Prostate gland (tissue), 2 donors: ENCODE measurements around the gene FAM114A1. TPM values are rescaled to one million over a fixed set of nuclear protein-coding genes. Genes with fewer than 3 reads are reported as not detected.
"Not testable (repeated sequence)": the region's sequence is repeated elsewhere in the genome, so short reads cannot be mapped to it uniquely, and the experiment has no call there.

Experiments used
- DNase-seq: peaks from one replicate; pipeline ENCODE4 v3.0.0-alpha.2; 2019; ENCODE audit warnings: low spot score
- H3K27ac ChIP-seq, 2 donors: fragments of 200-600 bp; sonication (generic); 2 replicates each; pipeline ENCODE4 v1.5.1; 2017 to 2019
- H3K27me3 ChIP-seq: fragments of 200-600 bp; sonication (generic); replicated peaks from 2 replicates; pipeline ENCODE4 v1.5.1; 2019; ENCODE audit not compliant: insufficient read depth
- H3K36me3 ChIP-seq, 2 donors: fragments of 200-600 bp; sonication (generic); 1 replicate in 1 of 2; 2 replicates in 1 of 2; pipeline versions ENCODE4 v1.5.1 to v1.8.1; 2017 to 2019
- H3K4me1 ChIP-seq: fragments of 200-600 bp; sonication (generic); replicated peaks from 2 replicates; pipeline ENCODE4 v1.5.1; 2019
- H3K4me3 ChIP-seq, 2 donors: fragments of 200-600 bp; sonication (generic); 2 replicates each; pipeline ENCODE4 v1.5.1; 2017 to 2019
- H3K9me3 ChIP-seq: fragments of 200-600 bp; sonication (generic); 2 replicates; pipeline ENCODE4 v1.5.1; 2017
- POLR2A ChIP-seq: fragments of 450-650 bp; IDR thresholded peaks from one replicate; pipeline ENCODE4 v1.6.1; 2016; ENCODE audit warnings: antibody characterized with exemption, mild to moderate bottlenecking
- POLR2AphosphoS5 ChIP-seq: sonication (generic); formaldehyde crosslinking; IDR thresholded peaks from one replicate; pipeline ENCODE4 v1.6.1; 2017; ENCODE audit warnings: antibody characterized with exemption
- whole genome bisulfite sequencing: methylation state at CpG from one replicate; pipeline ENCODE4 v1.1.5; 2018; 5-methylcytosine and 5-hydroxymethylcytosine counted together
- intact Hi-C: fragments of 100-400 bp; cut with DNase I; formaldehyde crosslinking; loops from one replicate; pipeline ENCODE4 v1.14.2; 2022
- total RNA-seq, 2 donors: library from RNA; depleted of rRNA; stranded (reverse); fragments of >200 nt; gene quantifications; one replicate each; pipeline ENCODE4 v1.1.0, GENCODE V29; 2016
- TF ChIP-seq, protein P1 (sequence below), 4 experiments: fragments of 200-600 bp in 2 of 4; fragments of 450-650 bp in 2 of 4; sonication (generic) in 2 of 4; IDR thresholded peaks; 1 replicate in 3 of 4; 2 replicates in 1 of 4; pipeline ENCODE4 v1.5.1; 2016 to 2019; ENCODE audit warnings: antibody characterized with exemption in 4 of 4, mild to moderate bottlenecking in 2 of 4, moderate library complexity in 2 of 4

Gene FAM114A1
- total RNA-seq, 2 donors from 2014 or later = 117 to 118 TPM

DNA sequence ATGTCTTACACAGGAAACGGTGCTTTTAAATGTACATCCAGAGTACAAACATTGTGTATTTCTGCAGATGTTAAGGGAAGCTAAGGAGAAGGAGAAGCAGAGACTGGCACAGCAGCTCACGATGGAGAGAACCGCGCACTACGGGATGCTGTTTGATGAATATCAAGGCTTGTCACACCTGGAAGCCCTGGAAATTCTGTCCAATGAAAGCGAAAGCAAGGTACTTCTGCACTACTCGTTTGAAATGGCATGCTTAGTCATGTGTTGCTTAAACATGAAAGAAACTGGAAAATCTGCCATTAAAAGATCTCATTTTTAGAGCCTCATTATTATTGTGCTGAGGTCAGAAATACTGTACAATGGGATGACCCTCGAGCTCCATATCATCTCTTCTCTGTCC lies 47.2 kb downstream of the FAM114A1 start:
- Histone ChIP-seq H3K36me3 (no peaks in the 10 kb centered on the region), H3K9me3 (no peaks in the 10 kb centered on the region), H3K4me3 (no peak overlapping the region), H3K27me3 (no peaks in the 10 kb centered on the region), H3K4me1 (no peaks in the 10 kb centered on the region), H3K27ac (no peak overlapping the region)
- intact Hi-C loops = no loop called here
- TF ChIP-seq, protein P1, sequence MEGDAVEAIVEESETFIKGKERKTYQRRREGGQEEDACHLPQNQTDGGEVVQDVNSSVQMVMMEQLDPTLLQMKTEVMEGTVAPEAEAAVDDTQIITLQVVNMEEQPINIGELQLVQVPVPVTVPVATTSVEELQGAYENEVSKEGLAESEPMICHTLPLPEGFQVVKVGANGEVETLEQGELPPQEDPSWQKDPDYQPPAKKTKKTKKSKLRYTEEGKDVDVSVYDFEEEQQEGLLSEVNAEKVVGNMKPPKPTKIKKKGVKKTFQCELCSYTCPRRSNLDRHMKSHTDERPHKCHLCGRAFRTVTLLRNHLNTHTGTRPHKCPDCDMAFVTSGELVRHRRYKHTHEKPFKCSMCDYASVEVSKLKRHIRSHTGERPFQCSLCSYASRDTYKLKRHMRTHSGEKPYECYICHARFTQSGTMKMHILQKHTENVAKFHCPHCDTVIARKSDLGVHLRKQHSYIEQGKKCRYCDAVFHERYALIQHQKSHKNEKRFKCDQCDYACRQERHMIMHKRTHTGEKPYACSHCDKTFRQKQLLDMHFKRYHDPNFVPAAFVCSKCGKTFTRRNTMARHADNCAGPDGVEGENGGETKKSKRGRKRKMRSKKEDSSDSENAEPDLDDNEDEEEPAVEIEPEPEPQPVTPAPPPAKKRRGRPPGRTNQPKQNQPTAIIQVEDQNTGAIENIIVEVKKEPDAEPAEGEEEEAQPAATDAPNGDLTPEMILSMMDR (IDR thresholded peaks at IDR 0.05) = no peak
- TF ChIP-seq POLR2AphosphoS5 (no peak), POLR2A (no peak)
- 56% methylated on average over 8 of the region's 8 CpGs for WGBS
- DNase-seq = no peak

- H3K4me1 ChIP-seq, H3K27me3 ChIP-seq, H3K9me3 ChIP-seq, DNase-seq, H3K4me3 ChIP-seq, H3K36me3 ChIP-seq, H3K27ac ChIP-seq, intact Hi-C loops: not testable (repeated sequence)
- WGBS = 97% methylated on average over 5 of the region's 5 CpGs
Observed at GRCh38 chr4:38916267-38916666, 48.7 kb downstream of the FAM114A1 start.

- Histone ChIP-seq H3K4me1 (no peaks in the 10 kb centered on the region), H3K27ac (no peak overlapping the region), H3K27me3 (no peaks in the 10 kb centered on the region), H3K9me3 (no peaks in the 10 kb centered on the region), H3K36me3 (no peaks in the 10 kb centered on the region), H3K4me3 (no peak overlapping the region)
- TF ChIP-seq POLR2AphosphoS5 (no peak), POLR2A (no peak)
- TF ChIP-seq, protein P1 (IDR thresholded peaks at IDR 0.05) = no peak
- WGBS = 83% methylated on average over 8 of the region's 8 CpGs
- DNase-seq = no peak
- intact Hi-C loops = no loop called here
Observed at GRCh38 chr4:38917481-38918025, 49.9 kb downstream of the FAM114A1 start.

DNA sequence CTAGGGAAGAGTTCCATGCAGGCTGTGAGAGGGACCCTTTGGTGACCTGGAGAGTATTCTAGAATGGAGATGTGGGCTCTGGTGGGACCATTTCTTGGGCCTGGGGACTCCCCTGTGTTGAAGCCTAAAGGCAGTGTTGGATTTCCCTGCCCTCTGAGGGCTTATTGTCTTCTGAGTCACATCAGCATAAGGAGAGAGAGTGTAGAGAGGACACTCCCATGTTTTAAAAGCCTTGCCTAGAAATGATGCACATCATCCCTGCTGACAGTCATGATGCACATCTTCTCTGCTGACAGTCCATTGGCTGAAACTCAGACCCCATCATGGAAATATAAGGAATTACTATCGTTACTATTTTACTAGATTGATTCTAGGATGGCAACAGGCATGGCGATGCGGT lies 51.9 kb downstream of the FAM114A1 start:
- TF ChIP-seq POLR2A = no peak
- TF ChIP-seq, protein P1 (IDR thresholded peaks at IDR 0.05) = no peak
- TF ChIP-seq POLR2AphosphoS5 = no peak
- intact Hi-C loops = no loop called here
- H3K4me1 ChIP-seq = no peaks in the 10 kb centered on the region
- H3K27me3 ChIP-seq = no peaks in the 10 kb centered on the region
- no peak for DNase-seq
- no peaks in the 10 kb centered on the region for H3K36me3 ChIP-seq
- H3K27ac ChIP-seq = no peak overlapping the region
- no peaks in the 10 kb centered on the region for H3K9me3 ChIP-seq
- WGBS = 91% methylated on average over 3 of the region's 3 CpGs
- no peak overlapping the region for H3K4me3 ChIP-seq

DNA sequence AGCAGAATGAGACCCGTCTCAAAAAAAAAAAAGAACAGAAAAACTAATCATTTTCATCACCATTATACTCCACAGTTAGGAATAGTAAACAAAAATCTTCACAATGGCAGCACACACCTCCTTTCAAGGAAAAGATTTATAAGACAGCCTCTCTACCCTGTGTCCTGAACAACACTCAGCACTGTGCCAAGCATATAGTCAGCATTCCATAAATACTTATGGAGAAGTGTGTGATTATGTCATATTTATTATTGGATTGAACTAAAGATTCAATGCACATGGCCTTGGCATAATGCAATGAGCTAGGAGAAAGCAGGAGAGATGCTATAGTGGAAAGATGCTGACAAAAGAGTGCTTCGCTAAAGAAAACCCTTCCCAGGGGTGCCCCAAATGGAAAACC lies 52.6 kb downstream of the FAM114A1 start:
- Histone ChIP-seq H3K27me3 (no peaks in the 10 kb centered on the region), H3K4me1 (no peaks in the 10 kb centered on the region), H3K27ac (no peak overlapping the region), H3K36me3 (no peaks in the 10 kb centered on the region), H3K9me3 (no peaks in the 10 kb centered on the region), H3K4me3 (no peak overlapping the region)
- intact Hi-C loops = no loop called here
- no peak for DNase-seq
- 74% methylated on average over 2 of the region's 2 CpGs for WGBS
- TF ChIP-seq POLR2AphosphoS5 (no peak), POLR2A (no peak)
- TF ChIP-seq, protein P1 (IDR thresholded peaks at IDR 0.05) = no peak
